HG02763 (cell line): ENCODE measurements around the gene EPM2A.

ENCODE experiments used
- ATAC-seq: cut with Tn5 transposase; IDR thresholded peaks from one replicate; pipeline ENCODE4 v1.9.1; 2021; ENCODE audit warnings: mild to moderate bottlenecking, moderate library complexity; ENCODE audit not compliant: unreplicated experiment

Gene EPM2A

DNA sequence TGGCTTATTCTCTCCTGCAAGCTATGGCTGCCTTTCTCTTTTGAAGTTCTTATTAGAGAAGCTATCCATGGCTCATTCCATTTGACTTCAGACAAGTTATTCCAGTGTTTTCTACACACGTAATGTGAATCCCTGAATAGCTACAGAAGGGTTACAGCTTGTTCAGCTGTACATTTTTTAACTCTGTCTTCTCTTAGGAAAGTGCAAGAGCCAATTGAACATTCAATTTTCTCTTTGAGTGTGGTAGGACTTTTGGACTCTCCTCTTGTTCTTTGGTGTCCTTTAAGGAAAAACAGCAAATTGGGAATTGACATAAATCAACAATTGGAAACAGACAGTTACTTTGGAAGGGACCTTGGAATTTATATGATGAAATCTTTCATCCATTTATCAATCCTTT lies 125.8 kb downstream of the EPM2A start:
- no peak for ATAC-seq

DNA sequence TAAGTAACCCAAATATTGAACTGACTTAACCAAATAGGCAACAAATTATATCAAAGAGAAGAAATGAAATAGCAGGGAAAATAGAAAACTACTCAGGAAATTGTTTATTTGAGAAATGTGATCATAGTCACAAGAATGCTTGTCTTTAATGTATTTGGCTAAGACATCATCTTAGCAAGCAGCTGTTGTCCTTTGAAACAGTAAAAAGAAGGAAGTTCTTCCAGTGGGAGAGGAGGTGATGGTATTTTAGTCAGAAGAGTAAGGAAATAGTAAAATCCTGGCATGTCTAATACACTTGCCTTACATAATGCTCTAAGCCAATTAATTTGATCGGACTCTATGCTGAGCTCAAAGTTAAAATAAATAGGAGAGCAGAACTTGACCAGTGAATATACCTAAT lies 126.5 kb downstream of the EPM2A start:
- no peak for ATAC-seq

GRCh38 chr6:145603991-145604390 lies 131.3 kb downstream of the EPM2A start:
- no peak for ATAC-seq

DNA sequence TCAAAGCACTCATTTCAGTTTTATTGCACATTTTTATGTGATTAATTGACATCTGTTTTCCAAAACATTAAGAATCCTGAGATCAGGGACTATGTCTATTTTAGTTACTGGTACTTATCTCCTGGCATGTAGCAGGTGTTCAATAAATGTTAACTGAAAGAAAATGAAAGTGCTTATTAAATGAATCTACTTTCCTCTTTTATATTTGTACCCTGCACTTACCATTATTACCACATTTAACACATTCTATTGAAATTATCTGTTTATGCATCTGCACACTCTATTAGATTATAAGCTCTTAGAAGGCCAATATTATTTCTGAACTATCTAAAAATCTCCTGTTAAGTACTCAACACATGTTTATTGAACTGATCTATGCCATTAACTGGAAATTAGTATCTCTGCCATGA lies 131.9 kb downstream of the EPM2A start:
- no peak for ATAC-seq

DNA sequence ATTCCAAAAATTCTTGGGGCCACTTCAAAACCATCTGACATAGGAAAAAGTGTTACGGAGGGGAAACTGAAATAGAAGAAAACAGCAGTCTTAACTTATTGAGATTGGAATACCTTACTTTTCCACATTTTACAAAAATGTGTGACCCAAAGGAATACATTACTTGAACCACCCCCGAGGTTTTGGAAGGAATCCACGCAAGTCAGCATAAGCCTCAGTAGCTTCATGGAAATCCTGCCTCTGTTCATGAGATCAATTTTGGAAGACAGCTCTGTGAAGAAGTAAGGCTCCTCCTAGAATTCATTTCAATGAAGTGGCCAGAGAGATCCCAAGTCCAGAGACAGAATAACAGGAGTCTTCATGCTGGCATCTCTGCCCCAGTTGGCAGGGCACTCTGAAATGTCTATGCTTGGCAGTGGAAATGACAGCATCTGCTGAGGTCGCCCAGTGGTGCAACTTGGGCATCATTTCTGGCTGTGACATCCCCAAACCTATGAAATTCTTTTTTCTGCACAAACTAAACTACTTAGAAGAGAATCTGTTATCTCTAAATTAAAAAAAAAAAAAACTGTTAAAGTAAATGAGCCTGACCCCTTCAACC lies 132.5 kb downstream of the EPM2A start:
- ATAC-seq: no peak

GRCh38 chr6:145601397-145601796 lies 133.9 kb downstream of the EPM2A start:
- no peak for ATAC-seq

GRCh38 chr6:145600299-145600698 lies 135.0 kb downstream of the EPM2A start:
- no peak for ATAC-seq

DNA sequence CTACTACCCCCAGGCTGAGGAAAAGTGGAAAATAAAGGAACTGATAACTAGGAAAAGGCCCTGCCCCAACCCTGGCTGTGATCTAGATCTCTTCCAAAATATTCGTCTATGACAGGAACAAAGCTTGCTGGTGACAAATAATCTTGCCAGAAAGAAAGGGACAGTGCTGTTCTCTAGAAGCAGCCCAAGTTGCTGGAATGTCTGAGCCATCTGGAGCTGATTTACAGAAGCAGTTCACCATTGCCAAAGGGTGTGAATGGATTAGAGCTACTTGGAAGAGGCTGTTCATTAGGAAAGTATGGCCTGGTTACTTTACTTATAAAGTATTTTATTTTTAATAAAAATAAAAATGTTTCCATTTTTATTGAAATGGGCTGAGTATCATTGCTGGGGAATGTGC lies 146.3 kb downstream of the EPM2A start:
- ATAC-seq: no peak

DNA sequence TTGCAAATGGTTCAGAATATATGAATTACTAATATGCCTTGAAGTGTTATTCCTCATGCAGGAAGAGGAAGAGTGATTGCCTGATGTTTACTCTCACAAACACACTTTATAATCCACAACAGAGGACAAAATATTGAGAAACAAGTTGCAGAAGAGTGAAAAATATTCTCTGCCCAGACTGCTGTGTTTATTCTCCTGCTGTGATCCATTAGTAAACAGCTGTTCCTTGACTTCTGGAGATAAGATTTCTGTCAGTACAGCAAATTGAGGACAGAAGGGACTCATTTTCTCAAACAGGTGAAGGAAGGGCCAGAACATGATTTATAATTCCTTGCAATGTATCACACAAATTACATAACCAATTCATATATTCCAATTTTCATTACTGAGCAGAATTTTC lies 148.0 kb downstream of the EPM2A start:
- ATAC-seq: no peak

DNA sequence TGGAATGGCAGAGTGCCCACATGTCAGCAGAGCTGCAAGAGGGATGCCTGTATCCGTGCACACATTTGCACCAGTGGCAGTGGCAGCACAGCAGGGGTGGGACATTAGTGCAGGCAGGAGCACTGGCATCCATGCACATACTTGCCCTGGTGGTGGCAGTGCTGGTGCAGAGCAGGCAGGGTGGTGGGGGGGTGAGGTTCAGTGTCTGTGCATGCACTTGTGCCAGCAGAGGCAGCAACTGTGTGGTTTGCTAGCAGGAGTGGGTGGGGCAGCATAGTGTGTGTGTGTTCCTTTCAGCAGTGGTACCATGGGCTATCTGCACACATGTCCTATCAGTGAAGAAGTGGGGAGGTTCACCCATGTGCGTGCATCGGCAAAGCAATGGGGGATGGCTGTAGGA lies 151.6 kb downstream of the EPM2A start:
- ATAC-seq: no peak
